ENCODE measurements around the gene PKHD1.

Gene PKHD1

GRCh38 chr6:51842061-51842803, 245.2 kb downstream of the PKHD1 start:
- DNase-seq, result no peak
- TF ChIP-seq GATA1 (IDR thresholded peaks at IDR 0.05; ENCODE audit: low read depth, low read length) (no peak), POLR2A (IDR thresholded peaks at IDR 0.05; ENCODE audit: low read length) (no peak)

- no peak for TF ChIP-seq POLR2A (IDR thresholded peaks at IDR 0.05; ENCODE audit: low read length)
- no peak for TF ChIP-seq GATA1 (IDR thresholded peaks at IDR 0.05; ENCODE audit: low read depth, low read length)
- no peak for DNase-seq
These were observed 245.8 kb downstream of the PKHD1 start for GRCh38 chr6:51841626-51842025.

- TF ChIP-seq GATA1 (IDR thresholded peaks at IDR 0.05; ENCODE audit: low read depth, low read length) (no peak), POLR2A (IDR thresholded peaks at IDR 0.05; ENCODE audit: low read length) (no peak)
- DNase-seq, result no peak
These were observed 247.6 kb downstream of the PKHD1 start for GRCh38 chr6:51839726-51840374.

GRCh38 chr6:51830666-51831065, 256.7 kb downstream of the PKHD1 start:
- DNase-seq, result no peak

GRCh38 chr6:51827580-51827979, 259.8 kb downstream of the PKHD1 start:
- no peak for DNase-seq
- TF ChIP-seq POLR2A (IDR thresholded peaks at IDR 0.05; ENCODE audit: low read length), result no peak
- no peak for TF ChIP-seq GATA1 (IDR thresholded peaks at IDR 0.05; ENCODE audit: low read depth, low read length)

More at GRCh38 chr6:51830666-51831065, 256.7 kb downstream of the PKHD1 start:
- TF ChIP-seq GATA1 (IDR thresholded peaks at IDR 0.05; ENCODE audit: low read depth, low read length) (no peak), POLR2A (IDR thresholded peaks at IDR 0.05; ENCODE audit: low read length) (no peak)

GRCh38 chr6:51824940-51825339, 262.5 kb downstream of the PKHD1 start:
- TF ChIP-seq GATA1 (IDR thresholded peaks at IDR 0.05; ENCODE audit: low read depth, low read length), result no peak
- no peak for TF ChIP-seq POLR2A (IDR thresholded peaks at IDR 0.05; ENCODE audit: low read length)
- no peak for DNase-seq

- no peak for TF ChIP-seq POLR2A (IDR thresholded peaks at IDR 0.05; ENCODE audit: low read length)
- TF ChIP-seq GATA1 (IDR thresholded peaks at IDR 0.05; ENCODE audit: low read depth, low read length), result no peak
- DNase-seq, result no peak
These were observed 266.9 kb downstream of the PKHD1 start for GRCh38 chr6:51820555-51820954.

- TF ChIP-seq POLR2A (IDR thresholded peaks at IDR 0.05; ENCODE audit: low read length) (no peak), GATA1 (IDR thresholded peaks at IDR 0.05; ENCODE audit: low read depth, low read length) (no peak)
- DNase-seq, result no peak
These were observed 268.8 kb downstream of the PKHD1 start for GRCh38 chr6:51818520-51819022.

- no peak for TF ChIP-seq GATA1 (IDR thresholded peaks at IDR 0.05; ENCODE audit: low read depth, low read length)
- no peak for TF ChIP-seq POLR2A (IDR thresholded peaks at IDR 0.05; ENCODE audit: low read length)
- DNase-seq, result no peak
These were observed 269.6 kb downstream of the PKHD1 start for GRCh38 chr6:51817832-51818231.

GRCh38 chr6:51814418-51814817, 273.0 kb downstream of the PKHD1 start:
- no peak for TF ChIP-seq GATA1 (IDR thresholded peaks at IDR 0.05; ENCODE audit: low read depth, low read length)
- TF ChIP-seq POLR2A (IDR thresholded peaks at IDR 0.05; ENCODE audit: low read length), result no peak

GRCh38 chr6:51813904-51814303, 273.5 kb downstream of the PKHD1 start:
- no peak for TF ChIP-seq POLR2A (IDR thresholded peaks at IDR 0.05; ENCODE audit: low read length)
- no peak for DNase-seq

More at GRCh38 chr6:51814418-51814817, 273.0 kb downstream of the PKHD1 start:
- DNase-seq, result no peak

- TF ChIP-seq POLR2A (IDR thresholded peaks at IDR 0.05; ENCODE audit: low read length) (no peak), GATA1 (IDR thresholded peaks at IDR 0.05; ENCODE audit: low read depth, low read length) (no peak)
- DNase-seq, result no peak
These were observed 275.2 kb downstream of the PKHD1 start for GRCh38 chr6:51812231-51812630.

GRCh38 chr6:51805517-51805916, 281.9 kb downstream of the PKHD1 start:
- no peak for TF ChIP-seq POLR2A (IDR thresholded peaks at IDR 0.05; ENCODE audit: low read length)
- no peak for TF ChIP-seq GATA1 (IDR thresholded peaks at IDR 0.05; ENCODE audit: low read depth, low read length)
- DNase-seq, result no peak

GRCh38 chr6:51800603-51801002, 286.8 kb downstream of the PKHD1 start:
- TF ChIP-seq POLR2A (IDR thresholded peaks at IDR 0.05; ENCODE audit: low read length) (no peak), GATA1 (IDR thresholded peaks at IDR 0.05; ENCODE audit: low read depth, low read length) (no peak)
- no peak for DNase-seq

- TF ChIP-seq POLR2A (IDR thresholded peaks at IDR 0.05; ENCODE audit: low read length) (no peak), GATA1 (IDR thresholded peaks at IDR 0.05; ENCODE audit: low read depth, low read length) (no peak)
- no peak for DNase-seq
These were observed 294.0 kb downstream of the PKHD1 start for GRCh38 chr6:51793393-51793792.
